Measurements from ENCODE around the gene C2CD2. TPM values are rescaled to one million over a fixed set of nuclear protein-coding genes. Genes with fewer than 3 reads are reported as not detected.
A peak's percentile ranks its signal among the peaks of the same experiment; 100 is the strongest.

C2CD2 gene
- total RNA-seq, 6 experiments from 2014 or later, result 14.4 to 19.9 (median 17.2) TPM

- no peak for TF ChIP-seq CTCF (IDR thresholded peaks at IDR 0.05)
- DNase-seq, result no peak
- peaks cover 10% of the 10 kb centered on the region; the same call in 1 of the 2 replicates for H3K36me3 Mint-ChIP-seq (ENCODE audit: low read depth)
- H3K4me1 Mint-ChIP-seq (ENCODE audit: low read depth), result no peaks in the 10 kb centered on the region
- no peak overlapping the region for H3K27ac Mint-ChIP-seq
- no peak overlapping the region for H3K4me3 Mint-ChIP-seq
- no peaks in the 10 kb centered on the region; the same call in 1 of the 2 replicates for H3K27me3 Mint-ChIP-seq (ENCODE audit: insufficient read depth)
- no peaks in the 10 kb centered on the region for H3K9me3 Mint-ChIP-seq
Measured at GRCh38 chr21:41850085-41850484, 103.7 kb downstream of the C2CD2 start.

GRCh38 chr21:41848958-41849580 lies 104.7 kb downstream of the C2CD2 start:
- no peaks in the 10 kb centered on the region; the same call in 1 of the 2 replicates for H3K27me3 Mint-ChIP-seq (ENCODE audit: insufficient read depth)
- TF ChIP-seq CTCF (IDR thresholded peaks at IDR 0.05), result no peak
- H3K4me3 Mint-ChIP-seq, result no peak overlapping the region
- no peak overlapping the region for H3K27ac Mint-ChIP-seq
- DNase-seq, result no peak
- H3K4me1 Mint-ChIP-seq (ENCODE audit: low read depth), result 0 out of 2 replicates have a peak, but pooled peaks cover under 1% of the 10 kb centered on the region
- H3K36me3 Mint-ChIP-seq (ENCODE audit: low read depth), result peaks cover 5% of the 10 kb centered on the region; the same call in 1 of the 2 replicates
- no peaks in the 10 kb centered on the region for H3K9me3 Mint-ChIP-seq

- no peak for TF ChIP-seq CTCF (IDR thresholded peaks at IDR 0.05)
- H3K36me3 Mint-ChIP-seq (ENCODE audit: low read depth), result peaks cover 7% of the 10 kb centered on the region; the same call in 1 of the 2 replicates
- no peak for DNase-seq
- H3K4me1 Mint-ChIP-seq (ENCODE audit: low read depth), result 0 out of 2 replicates have a peak, but pooled peaks cover 4% of the 10 kb centered on the region
- no peaks in the 10 kb centered on the region; the same call in 1 of the 2 replicates for H3K27me3 Mint-ChIP-seq (ENCODE audit: insufficient read depth)
- no peak overlapping the region for H3K4me3 Mint-ChIP-seq
- no peak overlapping the region for H3K27ac Mint-ChIP-seq
- H3K9me3 Mint-ChIP-seq, result no peaks in the 10 kb centered on the region
Measured at GRCh38 chr21:41848533-41848932, 105.3 kb downstream of the C2CD2 start.

GRCh38 chr21:41847066-41847804 lies 106.6 kb downstream of the C2CD2 start:
- Mint-ChIP-seq H3K4me3 (no peak overlapping the region), H3K36me3 (ENCODE audit: low read depth) (peaks cover 9% of the 10 kb centered on the region; the same call in 1 of the 2 replicates), H3K9me3 (no peaks in the 10 kb centered on the region), H3K27ac (no peak overlapping the region), H3K4me1 (ENCODE audit: low read depth) (0 out of 2 replicates have a peak, but pooled peaks cover 4% of the 10 kb centered on the region), H3K27me3 (ENCODE audit: insufficient read depth) (no peaks in the 10 kb centered on the region; the same call in 1 of the 2 replicates)
- DNase-seq, result no peak
- TF ChIP-seq CTCF (IDR thresholded peaks at IDR 0.05), result peak; percentile 11; the same call in 1 of the 2 replicates

- H3K4me3 Mint-ChIP-seq, result no peak overlapping the region
- peaks cover 12% of the 10 kb centered on the region for H3K36me3 Mint-ChIP-seq (ENCODE audit: low read depth)
- H3K27ac Mint-ChIP-seq, result no peak overlapping the region
- H3K4me1 Mint-ChIP-seq (ENCODE audit: low read depth), result 0 out of 2 replicates have a peak, but pooled peaks cover 4% of the 10 kb centered on the region
- no peaks in the 10 kb centered on the region; the same call in 1 of the 2 replicates for H3K27me3 Mint-ChIP-seq (ENCODE audit: insufficient read depth)
- no peaks in the 10 kb centered on the region for H3K9me3 Mint-ChIP-seq
- TF ChIP-seq CTCF (IDR thresholded peaks at IDR 0.05), result no peak
- no peak for DNase-seq
Measured at GRCh38 chr21:41846536-41846935, 107.3 kb downstream of the C2CD2 start.

All from HFFc6 (cell line).